K562 (cell line): ENCODE measurements around the gene TRPM2. TPM values are rescaled to one million over a fixed set of nuclear protein-coding genes. Genes with fewer than 3 reads are reported as not detected.

Source experiments
- FOSL1 ChIP-seq: fragments of 200-800 bp; sonication (Bioruptor generic); conservative IDR thresholded peaks from 2 replicates; pipeline ENCODE4 v1.6.1; 2016; ENCODE audit warnings: missing genetic modification characterization, missing compliant biosample characterization
- GTF2A2 ChIP-seq: IDR thresholded peaks from 2 replicates; pipeline ENCODE4 v1.6.1; 2016; ENCODE audit warnings: mild to moderate bottlenecking, missing genetic modification characterization, missing compliant biosample characterization
- ID3 ChIP-seq, 2 experiments: fragments of 250-450 bp in 1 of 2; fragments of 450-650 bp in 1 of 2; sonication (Bioruptor Pico) in 1 of 2; IDR thresholded peaks; 2 replicates each; pipeline versions ENCODE4 v1.6.1 to v1.8.0; 2016 to 2021; ENCODE audit warnings: mild to moderate bottlenecking in 2 of 2, moderate library complexity in 2 of 2, missing compliant biosample characterization in 1 of 2, missing genetic modification characterization in 1 of 2
- PML ChIP-seq: IDR thresholded peaks from 2 replicates; pipeline ENCODE4 v1.6.1; 2012; ENCODE audit warnings: low read length, inconsistent platforms
- TEAD1 ChIP-seq, 2 experiments: fragments of 450-650 bp in 1 of 2; sonication (generic) in 1 of 2; formaldehyde crosslinking; IDR thresholded peaks; 2 replicates each; pipeline versions ENCODE4 v1.4.0 to v1.8.0; 2020 to 2022; ENCODE audit warnings: mild to moderate bottlenecking in 2 of 2, missing genetic modification reagents in 1 of 2
- VEZF1 ChIP-seq: fragments of 200-800 bp; sonication (Bioruptor generic); IDR thresholded peaks from 2 replicates; pipeline ENCODE4 v1.6.1; 2017; ENCODE audit warnings: missing genetic modification characterization, missing compliant biosample characterization
- ZBTB17 ChIP-seq: fragments of 450-650 bp; formaldehyde crosslinking; IDR thresholded peaks from 2 replicates; pipeline ENCODE4 v1.4.0; 2020; ENCODE audit warnings: mild to moderate bottlenecking
- ZBTB34 ChIP-seq: fragments of 250-450 bp; sonication (Bioruptor Pico); IDR thresholded peaks from 2 replicates; pipeline ENCODE4 v1.8.0; 2021; ENCODE audit warnings: mild to moderate bottlenecking, moderate library complexity
- ZNF134 ChIP-seq: fragments of 250-450 bp; sonication (Bioruptor Pico); conservative IDR thresholded peaks from 2 replicates; pipeline ENCODE4 v1.4.0; 2020
- ZNF174 ChIP-seq: fragments of 250-450 bp; sonication (Bioruptor Pico); IDR thresholded peaks from 2 replicates; pipeline ENCODE4 v1.4.0; 2020; ENCODE audit warnings: mild to moderate bottlenecking
- ZNF384 ChIP-seq: IDR thresholded peaks from 2 replicates; pipeline ENCODE4 v1.6.1; 2012; ENCODE audit warnings: low read depth, low read length, improper control_type of control experiment
- ZNF436 ChIP-seq: fragments of 250-450, 450-650 bp; sonication (Bioruptor Pico); formaldehyde crosslinking; IDR thresholded peaks from 2 replicates; pipeline ENCODE4 v1.7.0; 2020; ENCODE audit warnings: mild to moderate bottlenecking
- ZNF518B ChIP-seq: fragments of 250-450 bp; sonication (Bioruptor Pico); IDR thresholded peaks from 2 replicates; pipeline ENCODE4 v1.5.0; 2021; ENCODE audit warnings: mild to moderate bottlenecking, moderate library complexity
- ZNF780A ChIP-seq: fragments of 250-450 bp; sonication (Bioruptor Pico); IDR thresholded peaks from 2 replicates; pipeline ENCODE4 v1.5.0; 2021; ENCODE audit warnings: mild to moderate bottlenecking
- polyA plus RNA-seq, 8 experiments: library from polyadenylated mRNA; depleted of rRNA in 4 of 8; stranded (reverse) in 5 of 8; unstranded in 3 of 8; fragments of >200 nt; fragmentation: Nextera tagmentation in 2 of 8; fragmentation: Illumina TruSeq in 1 of 8; extraction: Ambion mirVana in 2 of 8; extraction: Trizol in 1 of 8; gene quantifications; 2 replicates each; pipeline versions ENCODE4 v1.2.1 to v1.2.3, GENCODE V29; 2011 to 2014; ENCODE audit warnings: inconsistent platforms in 1 of 8, missing spikeins in 1 of 8
- total RNA-seq, 7 experiments: library from RNA; depleted of rRNA in 6 of 7; stranded (reverse); fragments of >200 nt in 6 of 7; fragmentation: Illumina TruSeq in 2 of 7; extraction: Trizol in 2 of 7; gene quantifications; 2 replicates each; pipeline versions ENCODE4 v1.2.1 to v1.2.3, GENCODE V29; 2011 to 2021; ENCODE audit warnings: low replicate concordance in 1 of 7
- TF ChIP-seq, protein P1 (sequence below): fragments of 450-650 bp; formaldehyde crosslinking; IDR thresholded peaks from 2 replicates; pipeline ENCODE4 v1.4.0; 2020; ENCODE audit warnings: mild to moderate bottlenecking, mixed read lengths
- TF ChIP-seq, protein P2 (sequence below): fragments of 450-650 bp; IDR thresholded peaks from 2 replicates; pipeline ENCODE4 v1.6.1; 2016

Gene TRPM2
- total and polyA plus RNA-seq, 9 of the 15 experiments (the other 6 are each of a cell fraction or from before 2014, with no cell fraction given) = 0.33 to 2.1 (median 0.98) TPM; not detected in 2

GRCh38 chr21:44338971-44339910 lies 14.2 kb upstream of the TRPM2 start, which contains the start of gene CFAP410 (continued):
- TF ChIP-seq ZNF174 (0 out of 2 replicates have a peak, but pooled peaks have one; percentile 28), ZNF780A (no peak), ZBTB34 (CRISPR knock-in tag) (no peak), ZNF384 (peak; percentile 21; the same call in 1 of the 2 replicates), PML (peak; percentile 86), VEZF1 (CRISPR knock-in tag) (peak; percentile 87), TEAD1 (CRISPR knock-in tag; IDR thresholded peaks at IDR 0.05) (peak; percentile 51 to 59; a peak in 2 of 4 replicates), ZNF436 (no peak), ZBTB17 (CRISPR knock-in tag) (peak; percentile 49; the same call in 1 of the 2 replicates), FOSL1 (tag) (no peak), ID3 (CRISPR knock-in tag; IDR thresholded peaks at IDR 0.05) (no peak), ID3 (tag; IDR thresholded peaks at IDR 0.05) (peak; percentile 67), ZNF134 (0 out of 2 replicates have a peak, but pooled peaks have one; percentile 49), ZNF518B (CRISPR knock-in tag) (no peak), GTF2A2 (tag) (no peak)
- TF ChIP-seq, protein P1, sequence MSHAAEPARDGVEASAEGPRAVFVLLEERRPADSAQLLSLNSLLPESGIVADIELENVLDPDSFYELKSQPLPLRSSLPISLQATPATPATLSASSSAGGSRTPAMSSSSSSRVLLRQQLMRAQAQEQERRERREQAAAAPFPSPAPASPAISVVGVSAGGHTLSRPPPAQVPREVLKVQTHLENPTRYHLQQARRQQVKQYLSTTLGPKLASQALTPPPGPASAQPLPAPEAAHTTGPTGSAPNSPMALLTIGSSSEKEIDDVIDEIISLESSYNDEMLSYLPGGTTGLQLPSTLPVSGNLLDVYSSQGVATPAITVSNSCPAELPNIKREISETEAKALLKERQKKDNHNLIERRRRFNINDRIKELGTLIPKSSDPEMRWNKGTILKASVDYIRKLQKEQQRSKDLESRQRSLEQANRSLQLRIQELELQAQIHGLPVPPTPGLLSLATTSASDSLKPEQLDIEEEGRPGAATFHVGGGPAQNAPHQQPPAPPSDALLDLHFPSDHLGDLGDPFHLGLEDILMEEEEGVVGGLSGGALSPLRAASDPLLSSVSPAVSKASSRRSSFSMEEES (CRISPR knock-in tag) = no peak
- TF ChIP-seq, protein P2, sequence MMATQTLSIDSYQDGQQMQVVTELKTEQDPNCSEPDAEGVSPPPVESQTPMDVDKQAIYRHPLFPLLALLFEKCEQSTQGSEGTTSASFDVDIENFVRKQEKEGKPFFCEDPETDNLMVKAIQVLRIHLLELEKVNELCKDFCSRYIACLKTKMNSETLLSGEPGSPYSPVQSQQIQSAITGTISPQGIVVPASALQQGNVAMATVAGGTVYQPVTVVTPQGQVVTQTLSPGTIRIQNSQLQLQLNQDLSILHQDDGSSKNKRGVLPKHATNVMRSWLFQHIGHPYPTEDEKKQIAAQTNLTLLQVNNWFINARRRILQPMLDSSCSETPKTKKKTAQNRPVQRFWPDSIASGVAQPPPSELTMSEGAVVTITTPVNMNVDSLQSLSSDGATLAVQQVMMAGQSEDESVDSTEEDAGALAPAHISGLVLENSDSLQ = peak; percentile 74
